ENCODE results near the gene CFAP97.
"Not testable (repeated sequence)": the region's sequence is repeated elsewhere in the genome, so short reads cannot be mapped to it uniquely, and the experiment has no call there.

CFAP97 gene

GRCh38 chr4:185139736-185140135 lies 64.1 kb downstream of the CFAP97 start:
- DNase-seq (ENCODE audit: low spot score), result no peak

GRCh38 chr4:185138161-185138560 lies 65.6 kb downstream of the CFAP97 start:
- no peak for DNase-seq (ENCODE audit: low spot score)

GRCh38 chr4:185137233-185137925 lies 66.4 kb downstream of the CFAP97 start:
- no peak for DNase-seq (ENCODE audit: low spot score)

- DNase-seq (ENCODE audit: low spot score), result peak; percentile 73
Observed at GRCh38 chr4:185134307-185134869, 69.4 kb downstream of the CFAP97 start.

- no peak for DNase-seq (ENCODE audit: low spot score)
Observed at GRCh38 chr4:185128272-185129119, 75.3 kb downstream of the CFAP97 start.

- DNase-seq (ENCODE audit: low spot score), result no peak
Observed at GRCh38 chr4:185127021-185127925, 76.5 kb downstream of the CFAP97 start.

- DNase-seq (ENCODE audit: low spot score), result no peak
Observed at GRCh38 chr4:185124006-185124405, 79.8 kb downstream of the CFAP97 start.

GRCh38 chr4:185122681-185123345 lies 81.0 kb downstream of the CFAP97 start:
- no peak for DNase-seq (ENCODE audit: low spot score)

GRCh38 chr4:185120631-185120946 lies 83.2 kb downstream of the CFAP97 start:
- DNase-seq (ENCODE audit: low spot score), result no peak

- DNase-seq (ENCODE audit: low spot score), result no peak
Observed at GRCh38 chr4:185119927-185120630, 83.7 kb downstream of the CFAP97 start.

- DNase-seq (ENCODE audit: low spot score), result not testable (repeated sequence)
Observed at GRCh38 chr4:185119467-185119866, 84.3 kb downstream of the CFAP97 start.

GRCh38 chr4:185118876-185119275 lies 84.9 kb downstream of the CFAP97 start:
- DNase-seq (ENCODE audit: low spot score), result no peak

- DNase-seq (ENCODE audit: low spot score), result no peak
Observed at GRCh38 chr4:185117300-185117934, 86.4 kb downstream of the CFAP97 start.

- DNase-seq (ENCODE audit: low spot score), result no peak
Observed at GRCh38 chr4:185115827-185116232, 88.0 kb downstream of the CFAP97 start.

- no peak for DNase-seq (ENCODE audit: low spot score)
Observed at GRCh38 chr4:185113340-185113739, 90.5 kb downstream of the CFAP97 start.

GRCh38 chr4:185112104-185112503 lies 91.7 kb downstream of the CFAP97 start:
- no peak for DNase-seq (ENCODE audit: low spot score)

- no peak for DNase-seq (ENCODE audit: low spot score)
Observed at GRCh38 chr4:185110375-185110823, 93.4 kb downstream of the CFAP97 start.

- DNase-seq (ENCODE audit: low spot score), result no peak
Observed at GRCh38 chr4:185109736-185110135, 94.1 kb downstream of the CFAP97 start.
